GM12873 (cell line): ENCODE data around the gene SLC9A1.

ENCODE experiments used
- TF ChIP-seq, protein P1 (sequence below): IDR thresholded peaks from 2 replicates; pipeline ENCODE4 v1.5.1; 2012; ENCODE audit warnings: low read depth, mild to moderate bottlenecking, moderate library complexity, low read length, control low read depth; ENCODE audit not compliant: insufficient read depth; ENCODE audit errors: missing control alignments

The SLC9A1 gene

DNA sequence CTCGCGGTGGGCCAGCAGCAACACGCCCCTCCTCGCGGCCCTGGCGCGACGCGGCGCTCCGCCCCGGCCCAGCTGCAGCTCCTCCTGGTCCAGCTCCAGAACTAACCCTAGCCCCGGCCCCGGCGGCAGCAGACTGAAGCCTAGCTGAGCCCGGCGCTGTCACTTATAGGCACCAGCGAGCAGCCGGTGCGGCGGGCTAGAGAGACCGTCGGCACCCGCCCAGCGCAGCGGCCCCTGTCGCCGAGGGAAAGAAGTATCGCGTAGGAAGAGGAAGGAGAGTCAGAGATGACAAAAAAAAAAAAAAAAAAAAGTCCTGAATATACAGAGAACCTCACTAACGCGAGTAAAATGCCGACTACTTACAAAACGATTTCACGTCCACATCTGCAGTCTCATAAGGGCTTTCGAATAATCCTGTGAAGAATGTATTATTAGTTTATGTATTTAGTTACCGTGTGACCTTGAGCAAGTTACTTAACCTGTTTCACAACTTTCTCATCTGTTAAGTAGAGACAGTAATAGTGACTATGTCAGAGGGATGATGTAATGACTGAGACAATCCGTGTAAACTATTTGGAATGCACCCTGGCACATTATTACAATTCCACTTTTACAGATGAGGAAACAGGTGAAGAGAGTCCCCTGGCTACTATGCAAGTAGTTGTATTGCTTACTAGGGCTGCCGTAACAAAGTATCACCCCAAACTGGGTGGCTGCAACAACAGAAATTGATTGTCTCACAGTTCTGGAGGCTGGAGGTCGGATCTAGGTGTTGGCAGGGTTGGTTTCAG is at the start of gene SLC9A1:
Gene SLC9A1 (minus strand): TSS at position 135 of the 791 bp plus-strand sequence. CDS start 791 bp downstream, outside the sequence.
- TF ChIP-seq, protein P1, sequence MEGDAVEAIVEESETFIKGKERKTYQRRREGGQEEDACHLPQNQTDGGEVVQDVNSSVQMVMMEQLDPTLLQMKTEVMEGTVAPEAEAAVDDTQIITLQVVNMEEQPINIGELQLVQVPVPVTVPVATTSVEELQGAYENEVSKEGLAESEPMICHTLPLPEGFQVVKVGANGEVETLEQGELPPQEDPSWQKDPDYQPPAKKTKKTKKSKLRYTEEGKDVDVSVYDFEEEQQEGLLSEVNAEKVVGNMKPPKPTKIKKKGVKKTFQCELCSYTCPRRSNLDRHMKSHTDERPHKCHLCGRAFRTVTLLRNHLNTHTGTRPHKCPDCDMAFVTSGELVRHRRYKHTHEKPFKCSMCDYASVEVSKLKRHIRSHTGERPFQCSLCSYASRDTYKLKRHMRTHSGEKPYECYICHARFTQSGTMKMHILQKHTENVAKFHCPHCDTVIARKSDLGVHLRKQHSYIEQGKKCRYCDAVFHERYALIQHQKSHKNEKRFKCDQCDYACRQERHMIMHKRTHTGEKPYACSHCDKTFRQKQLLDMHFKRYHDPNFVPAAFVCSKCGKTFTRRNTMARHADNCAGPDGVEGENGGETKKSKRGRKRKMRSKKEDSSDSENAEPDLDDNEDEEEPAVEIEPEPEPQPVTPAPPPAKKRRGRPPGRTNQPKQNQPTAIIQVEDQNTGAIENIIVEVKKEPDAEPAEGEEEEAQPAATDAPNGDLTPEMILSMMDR = peak; percentile 86

GRCh38 chr1:27203946-27204345 is 49.0 kb upstream of the SLC9A1 start:
- TF ChIP-seq, protein P1 = no peak

GRCh38 chr1:27201295-27201694 is 46.4 kb upstream of the SLC9A1 start:
- TF ChIP-seq, protein P1 = no peak

DNA sequence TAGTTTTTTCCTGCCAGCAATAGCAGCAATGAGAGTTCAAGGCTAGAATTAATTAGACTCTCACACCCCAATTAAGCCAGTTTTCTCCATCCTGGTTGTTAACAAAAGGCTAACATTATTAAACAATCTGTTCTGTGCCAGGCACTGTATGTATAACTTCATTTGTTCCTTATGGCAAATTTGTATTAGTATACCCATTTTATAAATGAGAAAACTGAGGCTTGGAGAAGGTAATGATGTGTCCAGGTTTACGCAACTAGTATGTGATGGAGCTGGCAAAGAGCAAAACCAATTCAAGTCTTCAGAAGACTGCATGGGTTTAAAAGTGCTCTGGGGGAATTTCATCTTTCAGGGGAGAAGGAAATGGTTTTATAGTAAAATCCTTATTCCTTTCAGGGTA is 38.3 kb upstream of the SLC9A1 start:
- TF ChIP-seq, protein P1 = no peak

- TF ChIP-seq, protein P1 = no peak
Measured at GRCh38 chr1:27192039-27192529, 37.2 kb upstream of the SLC9A1 start.

- TF ChIP-seq, protein P1 = no peak
Measured at GRCh38 chr1:27179979-27180378, 25.1 kb upstream of the SLC9A1 start.

GRCh38 chr1:27179379-27179778 is 24.5 kb upstream of the SLC9A1 start:
- TF ChIP-seq, protein P1 = no peak
